GM20431 (cell line): ENCODE measurements around the gene MMP28.

Experiments
- in situ Hi-C: fragments of 300-500 bp; cut with MseI, MboI; formaldehyde crosslinking; loops from one replicate; pipeline ENCODE4 v1.15.0; 2020; ENCODE audit warnings: low sequenced_read_pairs; ENCODE audit not compliant: unreplicated experiment

Gene MMP28, protein sequence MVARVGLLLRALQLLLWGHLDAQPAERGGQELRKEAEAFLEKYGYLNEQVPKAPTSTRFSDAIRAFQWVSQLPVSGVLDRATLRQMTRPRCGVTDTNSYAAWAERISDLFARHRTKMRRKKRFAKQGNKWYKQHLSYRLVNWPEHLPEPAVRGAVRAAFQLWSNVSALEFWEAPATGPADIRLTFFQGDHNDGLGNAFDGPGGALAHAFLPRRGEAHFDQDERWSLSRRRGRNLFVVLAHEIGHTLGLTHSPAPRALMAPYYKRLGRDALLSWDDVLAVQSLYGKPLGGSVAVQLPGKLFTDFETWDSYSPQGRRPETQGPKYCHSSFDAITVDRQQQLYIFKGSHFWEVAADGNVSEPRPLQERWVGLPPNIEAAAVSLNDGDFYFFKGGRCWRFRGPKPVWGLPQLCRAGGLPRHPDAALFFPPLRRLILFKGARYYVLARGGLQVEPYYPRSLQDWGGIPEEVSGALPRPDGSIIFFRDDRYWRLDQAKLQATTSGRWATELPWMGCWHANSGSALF

DNA sequence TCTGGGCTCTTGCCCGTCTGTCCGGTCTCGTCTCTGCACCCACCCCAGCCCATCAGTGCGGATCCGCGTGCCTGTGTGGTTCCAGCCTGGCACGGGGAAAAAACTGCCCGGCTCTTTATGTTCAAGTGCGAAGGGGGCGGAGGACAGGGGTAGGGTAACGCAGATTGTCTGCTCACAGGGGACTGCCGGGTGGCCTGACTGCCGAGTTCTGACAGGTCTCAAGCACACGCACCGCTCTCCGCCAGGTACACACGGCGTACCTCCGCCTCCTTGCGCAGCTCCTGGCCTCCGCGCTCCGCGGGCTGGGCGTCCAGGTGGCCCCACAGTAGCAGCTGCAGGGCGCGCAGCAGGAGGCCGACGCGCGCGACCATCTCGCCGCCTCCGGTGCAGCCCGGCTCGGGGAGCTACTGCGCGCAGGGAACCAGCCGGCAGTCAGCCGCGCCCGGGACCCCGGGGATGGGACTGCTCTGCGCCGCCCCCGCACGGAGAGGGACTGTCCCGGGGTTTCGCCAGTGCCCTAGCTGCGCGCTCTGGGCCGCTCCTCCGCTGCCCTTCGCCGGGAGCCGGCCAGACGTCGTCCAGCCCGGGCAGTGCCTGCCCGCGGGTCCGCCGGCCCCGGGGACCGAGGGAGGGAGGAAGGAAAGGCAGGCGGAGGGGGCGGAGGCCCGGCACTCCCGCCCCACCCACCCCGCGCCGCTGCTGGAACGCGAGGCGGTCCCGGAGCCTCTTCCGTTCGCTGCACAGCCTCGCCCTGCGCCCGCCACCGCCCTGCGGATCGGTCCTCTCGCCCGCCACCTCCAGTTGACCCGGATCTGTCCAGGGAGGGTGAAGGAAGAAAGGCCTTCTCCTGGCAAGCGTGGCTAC lies at the start of gene MMP28:
Gene MMP28, minus strand, starts transcription at position 635 of the 864 bp plus-strand sequence. Its CDS starts 264 bp downstream, at position 371.
- in situ Hi-C loops = no loop called here

DNA sequence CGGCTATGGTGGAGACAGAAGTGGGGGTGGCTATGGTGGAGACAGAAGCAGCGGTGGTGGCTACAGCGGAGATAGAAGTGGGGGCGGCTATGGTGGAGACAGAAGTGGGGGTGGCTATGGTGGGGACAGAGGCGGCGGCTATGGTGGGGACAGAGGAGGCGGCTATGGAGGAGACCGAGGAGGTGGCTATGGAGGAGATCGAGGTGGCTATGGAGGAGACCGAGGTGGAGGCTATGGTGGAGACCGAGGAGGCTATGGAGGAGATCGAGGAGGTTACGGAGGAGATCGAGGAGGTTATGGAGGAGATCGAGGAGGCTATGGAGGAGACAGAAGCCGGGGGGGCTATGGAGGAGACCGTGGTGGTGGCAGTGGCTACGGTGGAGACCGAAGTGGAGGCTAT lies 49.1 kb upstream of the MMP28 start:
- in situ Hi-C loops = no loop called here

GRCh38 chr17:35843698-35844097 lies 48.3 kb upstream of the MMP28 start:
- in situ Hi-C loops = no loop called here

GRCh38 chr17:35842239-35842638 lies 46.8 kb upstream of the MMP28 start:
- in situ Hi-C loops = no loop called here

DNA sequence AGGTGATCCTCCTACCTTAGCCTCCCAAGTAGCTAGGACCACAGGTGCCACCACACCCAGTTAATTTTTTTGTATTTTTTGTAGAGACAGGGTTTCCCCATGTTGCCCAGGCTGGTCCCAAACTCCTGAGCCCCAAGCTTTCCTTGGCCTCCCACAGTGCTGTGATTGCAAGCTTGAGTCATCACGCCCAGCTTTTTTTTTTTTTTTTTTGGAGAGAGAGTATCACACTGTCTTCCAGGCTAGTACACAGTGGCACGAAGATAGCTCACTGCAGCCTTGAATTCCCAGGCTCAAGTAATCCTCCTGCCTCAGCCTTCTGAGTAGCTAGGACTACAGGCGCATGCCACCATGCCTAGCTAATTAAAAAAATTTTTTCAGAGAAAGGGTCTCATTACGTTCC lies 46.1 kb upstream of the MMP28 start:
- in situ Hi-C loops = no loop called here

GRCh38 chr17:35841101-35841500 lies 45.7 kb upstream of the MMP28 start:
- in situ Hi-C loops = no loop called here

- in situ Hi-C loops = no loop called here
Observed at GRCh38 chr17:35825206-35825605, 29.8 kb upstream of the MMP28 start.

- in situ Hi-C loops = no loop called here
Observed at GRCh38 chr17:35821308-35821707, 25.9 kb upstream of the MMP28 start.

- in situ Hi-C loops = no loop called here
Observed at GRCh38 chr17:35819455-35819854, 24.0 kb upstream of the MMP28 start.

- in situ Hi-C loops = no loop called here
Observed at GRCh38 chr17:35817196-35817595, 21.8 kb upstream of the MMP28 start.

- in situ Hi-C loops = no loop called here
Observed at GRCh38 chr17:35816723-35817122, 21.3 kb upstream of the MMP28 start.

DNA sequence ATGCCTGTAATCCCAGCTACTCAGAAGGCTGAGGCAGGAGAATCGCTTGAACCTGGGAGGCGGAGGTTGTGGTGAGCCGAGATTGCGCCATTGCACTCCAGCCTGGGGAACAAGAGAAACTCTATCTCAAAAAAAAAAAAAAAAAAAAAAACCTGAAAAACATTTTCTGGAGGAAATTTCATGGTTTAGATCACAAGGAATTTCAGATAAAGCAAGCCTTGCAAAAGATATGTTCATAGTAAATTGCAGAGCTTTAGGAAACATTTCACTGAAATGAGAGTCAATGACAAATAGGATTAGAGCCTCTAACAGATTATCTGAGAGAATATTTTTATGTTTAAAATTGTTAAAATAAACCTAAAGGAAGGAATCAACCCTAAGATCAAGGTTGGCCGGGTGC lies 17.0 kb upstream of the MMP28 start:
- in situ Hi-C loops = no loop called here

GRCh38 chr17:35811759-35812158 lies 16.3 kb upstream of the MMP28 start:
- in situ Hi-C loops = no loop called here

- in situ Hi-C loops = no loop called here
Observed at GRCh38 chr17:35809855-35810461, 14.5 kb upstream of the MMP28 start.

GRCh38 chr17:35808962-35809854 lies 13.8 kb upstream of the MMP28 start, which contains the start of gene TAF15:
Gene TAF15, plus strand, starts transcription at chr17:35809484. Its CDS starts 86 bp downstream, at chr17:35809570.
- in situ Hi-C loops = no loop called here

DNA sequence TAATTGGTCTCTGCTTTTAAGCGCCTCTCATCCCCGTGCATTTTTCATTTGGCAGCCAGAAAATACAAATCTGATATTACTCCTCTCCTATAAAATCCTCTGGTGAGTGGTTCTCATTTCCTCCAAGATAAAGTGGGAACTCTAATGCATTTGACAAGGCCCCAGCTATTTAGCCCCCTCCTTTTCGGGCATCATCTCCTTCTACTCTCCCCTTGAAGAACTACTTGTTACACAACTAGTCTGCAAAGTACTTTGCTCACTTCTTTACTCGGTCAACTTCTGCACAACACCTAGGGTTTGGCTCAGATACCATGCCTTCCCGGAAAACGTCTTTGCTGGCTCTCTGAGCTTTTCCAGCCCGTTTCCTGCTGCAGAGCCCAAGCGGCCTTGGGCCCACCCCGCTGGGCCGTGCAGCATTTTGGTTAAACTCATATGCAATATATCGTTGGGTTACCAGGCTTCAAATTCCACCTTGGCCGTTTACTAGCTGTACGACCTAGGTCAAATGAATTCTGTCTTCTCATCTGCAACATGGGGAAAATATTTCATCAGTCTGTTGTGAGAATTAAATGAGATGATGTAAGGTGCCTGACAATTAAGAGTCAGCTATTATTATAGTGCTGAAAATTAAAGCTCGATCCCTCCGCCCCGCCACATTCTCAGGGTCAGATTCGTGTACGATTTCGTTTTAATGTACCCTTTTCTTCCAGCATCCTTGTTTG lies 13.0 kb upstream of the MMP28 start:
- in situ Hi-C loops = no loop called here

GRCh38 chr17:35807371-35808144 lies 12.1 kb upstream of the MMP28 start:
- in situ Hi-C loops = no loop called here

GRCh38 chr17:35804658-35805192 lies 9.3 kb upstream of the MMP28 start:
- in situ Hi-C loops = no loop called here
